Colonic mucosa (tissue), 4 donors: ENCODE data around the gene GPR83. TPM values are rescaled to one million over a fixed set of nuclear protein-coding genes. Genes with fewer than 3 reads are reported as not detected.

Experiments
- DNase-seq: peaks from one replicate; pipeline ENCODE4 v3.0.0-alpha.2; 2020
- H3K27ac ChIP-seq: fragments of 200-600 bp; one replicate; pipeline ENCODE4 v1.8.0; 2021
- H3K27me3 ChIP-seq: fragments of 200-600 bp; one replicate; pipeline ENCODE4 v1.8.0; 2021
- H3K36me3 ChIP-seq: fragments of 200-600 bp; one replicate; pipeline ENCODE4 v1.8.0; 2021
- H3K4me1 ChIP-seq: fragments of 200-600 bp; one replicate; pipeline ENCODE4 v1.8.0; 2021; ENCODE audit warnings: mild to moderate bottlenecking
- H3K4me3 ChIP-seq: fragments of 200-600 bp; one replicate; pipeline ENCODE4 v1.8.0; 2021
- H3K9ac ChIP-seq, 2 donors: one replicate each; pipeline ENCODE4 v1.7.0; 2013; ENCODE audit warnings: control low read depth in 2 of 2, low read depth in 2 of 2, low read length in 2 of 2
- H3K9me3 ChIP-seq: fragments of 200-600 bp; one replicate; pipeline ENCODE4 v1.8.0; 2021
- intact Hi-C: fragments of 100-400 bp; cut with DNase I; formaldehyde crosslinking; loops from one replicate; pipeline ENCODE4 v1.14.1; 2022
- total RNA-seq, 2 donors: library from RNA; stranded (reverse); fragmentation: NEBNext Ultra II Directional in 1 of 2; extraction: Animal tissue kit (Norgen Biotek cat#: 25700) in 1 of 2; gene quantifications; one replicate each; pipeline ENCODE4 v1.2.1, GENCODE V29; 2021
- TF ChIP-seq, protein P1 (sequence below): fragments of 200-600 bp; IDR thresholded peaks from one replicate; pipeline ENCODE4 v1.8.0; 2022; ENCODE audit warnings: antibody characterized with exemption, mild to moderate bottlenecking
- donor health status: healthy.
- donor health status: DM: no; HTN: no; CAD: no.
- donor health status: DM: no; HTN: no; CAD: no.

Gene GPR83
- total RNA-seq, 2 donors from 2014 or later = 0.13 TPM; not detected in 1

GRCh38 chr11:94418123-94418765 is 17.0 kb upstream of the GPR83 start:
- Histone ChIP-seq H3K27me3 (no peaks in the 10 kb centered on the region), H3K36me3 (no peaks in the 10 kb centered on the region), H3K4me1 (no peaks in the 10 kb centered on the region), H3K4me3 (no peak overlapping the region), H3K27ac (no peak overlapping the region), H3K9me3 (no peaks in the 10 kb centered on the region), H3K9ac (no peak overlapping the region)
- TF ChIP-seq, protein P1, sequence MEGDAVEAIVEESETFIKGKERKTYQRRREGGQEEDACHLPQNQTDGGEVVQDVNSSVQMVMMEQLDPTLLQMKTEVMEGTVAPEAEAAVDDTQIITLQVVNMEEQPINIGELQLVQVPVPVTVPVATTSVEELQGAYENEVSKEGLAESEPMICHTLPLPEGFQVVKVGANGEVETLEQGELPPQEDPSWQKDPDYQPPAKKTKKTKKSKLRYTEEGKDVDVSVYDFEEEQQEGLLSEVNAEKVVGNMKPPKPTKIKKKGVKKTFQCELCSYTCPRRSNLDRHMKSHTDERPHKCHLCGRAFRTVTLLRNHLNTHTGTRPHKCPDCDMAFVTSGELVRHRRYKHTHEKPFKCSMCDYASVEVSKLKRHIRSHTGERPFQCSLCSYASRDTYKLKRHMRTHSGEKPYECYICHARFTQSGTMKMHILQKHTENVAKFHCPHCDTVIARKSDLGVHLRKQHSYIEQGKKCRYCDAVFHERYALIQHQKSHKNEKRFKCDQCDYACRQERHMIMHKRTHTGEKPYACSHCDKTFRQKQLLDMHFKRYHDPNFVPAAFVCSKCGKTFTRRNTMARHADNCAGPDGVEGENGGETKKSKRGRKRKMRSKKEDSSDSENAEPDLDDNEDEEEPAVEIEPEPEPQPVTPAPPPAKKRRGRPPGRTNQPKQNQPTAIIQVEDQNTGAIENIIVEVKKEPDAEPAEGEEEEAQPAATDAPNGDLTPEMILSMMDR = no peak
- no peak for DNase-seq
- intact Hi-C loops = loop anchor here (5.0 to 10.0 kb wide), 2 partner anchors 246 to 523 kb away; no protein-coding TSS in a partner anchor

DNA sequence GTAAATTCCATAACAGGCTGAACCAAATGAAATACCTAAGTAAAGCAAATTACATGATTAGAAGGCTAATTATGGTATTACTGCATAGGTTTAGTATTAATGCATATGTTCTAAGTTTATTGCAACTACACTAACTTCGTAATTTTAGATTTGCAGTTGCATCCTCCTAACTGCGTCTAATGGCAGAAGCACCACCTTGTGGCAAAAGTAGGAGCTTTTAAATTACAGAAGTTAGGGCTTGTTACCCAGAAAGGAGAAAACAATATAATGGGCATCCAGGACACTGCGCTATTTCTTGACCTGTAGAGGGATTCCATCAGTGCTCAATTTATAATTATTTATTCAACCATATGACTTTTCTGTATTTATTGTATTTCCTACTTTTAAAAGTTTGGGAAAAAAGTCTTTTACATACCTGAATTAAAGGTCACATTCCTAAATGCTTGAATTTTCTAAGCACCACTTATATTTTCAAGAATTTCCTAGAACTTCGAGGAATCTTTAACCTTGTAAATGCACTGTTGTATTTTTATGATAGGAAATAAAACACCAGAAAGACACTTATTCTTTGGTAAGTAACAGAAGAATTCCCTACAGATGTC is 16.3 kb upstream of the GPR83 start:
- DNase-seq = no peak
- TF ChIP-seq, protein P1 = peak; percentile 45
- intact Hi-C loops = loop anchor here (5.0 to 10.0 kb wide), 2 partner anchors 245 to 523 kb away; no protein-coding TSS in a partner anchor

DNA sequence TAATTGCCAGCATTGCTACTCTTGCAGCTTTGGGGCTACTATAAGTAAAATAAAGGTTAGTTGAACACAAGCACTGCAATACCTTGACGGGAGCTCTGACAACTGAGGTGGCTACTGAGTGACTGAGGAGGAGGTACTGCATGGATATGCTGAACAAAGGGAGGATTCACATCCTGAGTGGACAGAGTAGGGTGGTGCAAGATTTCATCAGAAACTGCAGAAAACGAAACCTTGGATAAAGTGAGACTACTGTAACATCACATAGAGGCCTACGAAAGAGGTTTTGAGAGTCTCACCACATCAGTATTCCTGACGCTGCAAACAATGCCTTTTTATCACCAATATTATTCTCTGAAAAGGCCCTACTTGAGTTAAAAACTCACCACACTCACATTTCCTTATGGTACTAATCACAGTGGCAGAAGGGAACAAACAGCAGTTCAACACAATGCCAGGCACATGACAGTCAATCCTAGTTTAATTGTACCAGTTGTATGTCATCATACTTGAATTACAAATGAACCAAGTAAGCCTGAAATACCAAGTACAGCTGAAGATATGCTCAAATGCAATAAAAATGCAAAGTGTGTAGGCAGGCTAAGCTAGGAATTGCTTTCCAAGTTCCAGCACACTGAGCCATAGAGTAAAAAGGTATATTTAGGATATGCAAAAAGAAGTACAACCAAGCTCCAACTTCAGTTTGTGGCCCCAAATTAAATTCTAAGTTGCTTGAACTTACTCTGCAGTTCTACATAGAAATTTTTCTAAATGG is 4.0 kb upstream of the GPR83 start:
- Histone ChIP-seq H3K9ac (no peak overlapping the region), H3K27ac (no peak overlapping the region), H3K9me3 (no peaks in the 10 kb centered on the region), H3K36me3 (no peaks in the 10 kb centered on the region), H3K27me3 (peaks cover 20% of the 10 kb centered on the region), H3K4me1 (no peaks in the 10 kb centered on the region), H3K4me3 (no peak overlapping the region)
- DNase-seq = no peak
- TF ChIP-seq, protein P1 = no peak
- intact Hi-C loops = no loop called here

More for the DNA sequence above, 16.3 kb upstream of the GPR83 start:
- no peaks in the 10 kb centered on the region for H3K27me3 ChIP-seq
- H3K4me1 ChIP-seq = no peaks in the 10 kb centered on the region
- H3K27ac ChIP-seq = no peak overlapping the region
- no peak overlapping the region for H3K9ac ChIP-seq
- no peaks in the 10 kb centered on the region for H3K36me3 ChIP-seq
- H3K9me3 ChIP-seq = no peaks in the 10 kb centered on the region
- no peak overlapping the region for H3K4me3 ChIP-seq

DNA sequence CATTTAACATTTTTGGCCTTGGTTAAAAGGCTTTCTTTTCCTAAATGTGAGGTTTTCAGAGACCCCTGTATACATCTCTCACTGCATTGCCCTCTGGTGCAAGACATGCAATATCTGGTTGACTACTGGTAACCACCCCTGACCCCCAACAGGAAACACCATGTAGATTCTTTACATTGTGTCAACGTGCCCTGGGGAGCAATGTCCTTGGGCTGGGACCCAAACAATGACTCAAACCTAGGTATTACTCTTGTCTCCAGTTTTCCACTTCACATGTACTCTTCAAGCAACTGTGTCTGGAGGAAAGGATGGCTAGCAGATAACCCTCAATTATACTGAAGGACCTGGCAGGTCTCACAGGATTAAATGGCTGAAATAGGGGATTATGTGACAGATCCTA is 1.1 kb upstream of the GPR83 start:
- TF ChIP-seq, protein P1 = no peak
- Histone ChIP-seq H3K27me3 (peaks cover 25% of the 10 kb centered on the region), H3K9me3 (no peaks in the 10 kb centered on the region), H3K4me1 (no peaks in the 10 kb centered on the region), H3K9ac (no peak overlapping the region), H3K4me3 (no peak overlapping the region), H3K27ac (no peak overlapping the region), H3K36me3 (no peaks in the 10 kb centered on the region)
- no peak for DNase-seq
- intact Hi-C loops = no loop called here

- TF ChIP-seq, protein P1 = no peak
- Histone ChIP-seq H3K4me1 (no peaks in the 10 kb centered on the region), H3K4me3 (no peak overlapping the region), H3K36me3 (no peaks in the 10 kb centered on the region), H3K27me3 (peaks cover 25% of the 10 kb centered on the region), H3K9ac (no peak overlapping the region), H3K9me3 (no peaks in the 10 kb centered on the region), H3K27ac (no peak overlapping the region)
- intact Hi-C loops = no loop called here
- DNase-seq = no peak
Observed at GRCh38 chr11:94401773-94402265, 600 bp upstream of the GPR83 start.
